Measurements from ENCODE around the gene GAPVD1. TPM values are rescaled to one million over a fixed set of nuclear protein-coding genes. Genes with fewer than 3 reads are reported as not detected.

GAPVD1 gene
- total and polyA plus RNA-seq, 2 of the 8 experiments (the other 6 are each of a cell fraction or from before 2014, with no cell fraction given): 5.5 to 40.5 TPM

GRCh38 chr9:125355601-125356000 lies 94.0 kb downstream of the GAPVD1 start:
- no peak overlapping the region for H2BK20ac ChIP-seq (ENCODE audit: low read length)
- ChIA-PET CTCF (ENCODE audit: partially characterized antibody) (interaction anchor here (1.0 to 1.6 kb wide), 5 partner anchors 19 to 117 kb away, joined by 3 to 5 read pairs (median 4); no protein-coding TSS in a partner anchor), POLR2A (ENCODE audit: partially characterized antibody) (interaction anchor here (1.0 kb wide), 1 partner anchor 114 kb away, joined by 3 read pairs; the partner anchor contains the start of gene HSPA5)
- H2BK5ac ChIP-seq (ENCODE audit: low read depth, low read length): no peak overlapping the region
- H2AK5ac ChIP-seq (ENCODE audit: low read depth, low read length): no peak overlapping the region
- no peak overlapping the region for H4K91ac ChIP-seq (replicated peaks; ENCODE audit: insufficient read length, low read length)
- WGBS, 2 experiments (ENCODE audit: extremely low coverage in 1 of 2, insufficient coverage in 1 of 2, insufficient read length in 1 of 2, insufficient replicate concordance in 2 of 2, low coverage in 1 of 2, low lambda C conversion rate in 2 of 2, missing lambda C conversion rate in 1 of 2): 96% methylated on average over 11 of the region's 11 CpGs; no CpG with 5 or more reads in 1 of the 2 experiments
- H3K79me2 ChIP-seq (ENCODE audit: control insufficient read depth in 1 of 2, insufficient read depth in 2 of 2, low read length in 2 of 2): no peaks in the 10 kb centered on the region
- no peak overlapping the region for H3K4me3 ChIP-seq (ENCODE audit: extremely low read depth in 1 of 4, insufficient read depth in 2 of 4, low read depth in 3 of 4, low read length in 4 of 4)
- H3K4me1 ChIP-seq (replicated peaks in 1 of 4; ENCODE audit: control insufficient read depth in 3 of 4, insufficient read depth in 4 of 4, low read length in 3 of 4): no peaks in the 10 kb centered on the region
- H3K79me1 ChIP-seq (ENCODE audit: low read depth, low read length): no peaks in the 10 kb centered on the region
- H3K36me3 ChIP-seq (ENCODE audit: control insufficient read depth in 2 of 4, insufficient read depth in 4 of 4, low read length in 3 of 4): peaks cover 5 to 57% (median 31%) of the 10 kb centered on the region in 4 experiments
- TF ChIP-seq CBX8 (IDR thresholded peaks at IDR 0.05; ENCODE audit: borderline replicate concordance, low read depth, low read length) (no peak), SP4 (IDR thresholded peaks at IDR 0.05; ENCODE audit: low read length) (no peak), RBBP5 (IDR thresholded peaks at IDR 0.05; ENCODE audit: borderline replicate concordance, low read depth, low read length) (no peak), PHF8 (conservative IDR thresholded peaks at IDR 0.05; ENCODE audit: low read depth, low read length) (no peak), E2F6 (IDR thresholded peaks at IDR 0.05) (no peak), RXRA (IDR thresholded peaks at IDR 0.05; ENCODE audit: insufficient read depth, low read depth, low read length) (no peak), RAD21 (IDR thresholded peaks at IDR 0.05 in 1 of 2, conservative IDR thresholded peaks at IDR 0.05 in 1 of 2; ENCODE audit: low read depth in 2 of 2, low read length in 2 of 2) (no peak), CHD1 (IDR thresholded peaks at IDR 0.05; ENCODE audit: low read depth, low read length) (no peak), NRF1 (IDR thresholded peaks at IDR 0.05; ENCODE audit: low read depth, low read length) (no peak)
- no peak overlapping the region for H2BK12ac ChIP-seq (ENCODE audit: low read depth, low read length)
- H2BK120ac ChIP-seq (replicated peaks; ENCODE audit: low read depth, low read length): no peak overlapping the region
- H3K27ac ChIP-seq (ENCODE audit: low read depth, low read length): no peak overlapping the region
- H2AFZ ChIP-seq (ENCODE audit: low read length): no peak overlapping the region
- no peak for FAIRE-seq
- no peak overlapping the region for H4K8ac ChIP-seq (ENCODE audit: extremely low read depth, insufficient read depth, low read length)
- H2BK15ac ChIP-seq (ENCODE audit: low read length): no peak overlapping the region
- no peak overlapping the region for H3K4ac ChIP-seq (replicated peaks; ENCODE audit: insufficient read length, low read depth, low read length)
- H4K20me1 ChIP-seq (replicated peaks in 1 of 2; ENCODE audit: control insufficient read depth in 1 of 2, insufficient read depth in 2 of 2, low read length in 2 of 2): no peaks in the 10 kb centered on the region
- no peak overlapping the region for H3K18ac ChIP-seq (ENCODE audit: extremely low read depth, low read length)
- H3K9me3 ChIP-seq (ENCODE audit: insufficient read depth in 2 of 2, low read depth in 1 of 2, low read length in 1 of 2): peaks cover 1 to 11% of the 10 kb centered on the region in 2 experiments; a peak in 1 of 4 replicates
- H3K14ac ChIP-seq (ENCODE audit: insufficient read length): no peak overlapping the region
- no peak overlapping the region for H3K23ac ChIP-seq (ENCODE audit: insufficient read length)
- H3K27me3 ChIP-seq (replicated peaks in 1 of 4; ENCODE audit: control insufficient read depth in 3 of 4, extremely low read depth in 1 of 4, insufficient read depth in 3 of 4, low read length in 3 of 4): no peaks in the 10 kb centered on the region
- H3K56ac ChIP-seq (replicated peaks; ENCODE audit: insufficient read length, low read depth, low read length): no peak overlapping the region
- DNase-seq (ENCODE audit: low read depth in 1 of 2, low spot score in 2 of 2): no peak
- no peak overlapping the region for H3K4me2 ChIP-seq (ENCODE audit: insufficient read depth in 1 of 2, low read depth in 2 of 2, low read length in 2 of 2)
- no peak overlapping the region for H3K9ac ChIP-seq (replicated peaks in 1 of 4; ENCODE audit: extremely low read depth in 1 of 4, low read depth in 3 of 4, low read length in 3 of 4)
- H4K5ac ChIP-seq (ENCODE audit: insufficient read length, low read depth, low read length): no peak overlapping the region
- no peaks in the 10 kb centered on the region for H3K23me2 ChIP-seq (ENCODE audit: low read depth, low read length)
